NCI-H345 treated with DMSO at 0.1 percent for 48 hours (cell line): Measurements from ENCODE around the gene C7orf25.

Experiments
- DNase-seq: peaks from one replicate; lab custom pipeline; 2025; ENCODE audit not compliant: unreplicated experiment; lab: John Stamatoyannopoulos, UW

The C7orf25 gene

DNA sequence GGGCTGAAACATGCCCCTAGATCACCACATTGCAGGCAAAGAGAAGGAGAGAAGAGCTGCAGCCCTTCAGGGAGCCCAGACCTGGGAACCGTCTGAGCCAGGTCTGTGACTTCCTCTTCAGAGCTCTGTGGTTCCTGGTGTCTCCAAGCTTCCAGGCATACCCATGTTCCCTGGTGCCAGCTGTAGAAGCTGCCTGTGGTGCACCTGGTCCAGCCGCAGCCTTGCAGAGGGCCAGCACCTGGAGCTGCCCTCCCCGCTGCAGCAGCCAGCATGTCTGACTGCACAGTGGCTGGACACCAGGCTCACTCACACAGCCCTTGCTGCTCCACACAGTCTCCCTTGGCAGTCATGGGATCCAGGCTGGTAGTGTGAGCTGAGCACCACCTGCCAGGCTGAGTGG is 33.6 kb downstream of the C7orf25 start:
- DNase-seq, result no peak

DNA sequence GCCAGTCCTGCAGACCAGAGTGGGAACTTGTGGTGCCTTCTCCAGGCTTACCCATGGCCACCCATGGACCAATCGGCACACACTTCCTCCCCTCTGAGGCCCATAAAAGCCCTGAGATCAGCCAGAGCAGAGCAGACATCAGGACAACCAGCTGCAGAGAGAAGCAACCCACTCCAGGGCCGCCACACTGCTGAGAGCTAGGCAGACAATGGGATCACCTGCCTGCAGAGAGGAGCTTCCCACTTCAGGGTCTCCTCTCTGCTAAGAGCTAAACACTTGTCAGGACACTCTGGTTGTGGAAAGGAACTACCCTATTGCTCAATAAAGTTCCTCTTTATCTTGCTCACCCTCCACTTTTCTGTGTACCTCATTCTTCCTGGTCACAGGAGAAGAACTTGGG is 34.0 kb downstream of the C7orf25 start:
- DNase-seq, result peak; percentile 38

DNA sequence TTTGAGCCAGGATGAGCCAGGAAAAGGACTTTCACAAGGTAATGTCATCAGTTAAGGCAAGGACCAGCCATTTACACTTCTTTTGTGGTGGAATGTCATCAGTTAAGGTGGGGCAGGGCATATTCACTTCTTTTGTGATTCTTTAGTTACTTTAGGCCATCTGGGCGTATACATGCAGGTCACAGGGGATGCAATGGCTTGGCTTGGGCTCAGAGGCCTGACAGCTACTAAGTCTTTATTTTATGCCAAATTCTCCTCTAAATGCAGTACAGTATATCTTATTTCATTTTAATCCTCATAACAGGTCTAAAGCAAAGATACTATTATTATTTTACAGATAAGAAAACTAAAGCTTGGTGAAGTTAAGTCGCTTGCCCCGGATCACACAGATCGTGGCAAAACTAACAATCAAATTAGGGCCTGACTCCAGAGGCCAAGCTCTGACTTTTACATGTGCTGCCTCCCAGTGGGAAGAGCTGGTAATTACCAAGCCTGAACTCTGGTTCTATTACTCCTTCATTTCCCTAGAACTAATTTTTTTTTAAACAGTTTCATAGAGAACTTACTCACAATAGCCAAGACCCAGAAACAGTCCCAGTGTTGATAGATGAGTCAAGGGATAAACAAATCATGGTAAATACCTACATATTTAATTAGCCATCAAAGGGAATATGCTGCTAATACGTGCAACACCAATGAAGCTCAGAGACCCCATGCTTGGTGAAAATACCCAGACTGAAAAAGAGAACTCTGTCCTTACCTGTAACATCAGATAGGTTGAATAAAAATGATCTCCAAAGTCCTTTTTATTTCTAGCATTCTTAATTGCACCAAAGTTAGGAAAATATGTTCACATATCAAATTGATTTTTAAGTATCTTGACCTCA is 35.4 kb downstream of the C7orf25 start:
- peak; percentile 5 for DNase-seq

DNA sequence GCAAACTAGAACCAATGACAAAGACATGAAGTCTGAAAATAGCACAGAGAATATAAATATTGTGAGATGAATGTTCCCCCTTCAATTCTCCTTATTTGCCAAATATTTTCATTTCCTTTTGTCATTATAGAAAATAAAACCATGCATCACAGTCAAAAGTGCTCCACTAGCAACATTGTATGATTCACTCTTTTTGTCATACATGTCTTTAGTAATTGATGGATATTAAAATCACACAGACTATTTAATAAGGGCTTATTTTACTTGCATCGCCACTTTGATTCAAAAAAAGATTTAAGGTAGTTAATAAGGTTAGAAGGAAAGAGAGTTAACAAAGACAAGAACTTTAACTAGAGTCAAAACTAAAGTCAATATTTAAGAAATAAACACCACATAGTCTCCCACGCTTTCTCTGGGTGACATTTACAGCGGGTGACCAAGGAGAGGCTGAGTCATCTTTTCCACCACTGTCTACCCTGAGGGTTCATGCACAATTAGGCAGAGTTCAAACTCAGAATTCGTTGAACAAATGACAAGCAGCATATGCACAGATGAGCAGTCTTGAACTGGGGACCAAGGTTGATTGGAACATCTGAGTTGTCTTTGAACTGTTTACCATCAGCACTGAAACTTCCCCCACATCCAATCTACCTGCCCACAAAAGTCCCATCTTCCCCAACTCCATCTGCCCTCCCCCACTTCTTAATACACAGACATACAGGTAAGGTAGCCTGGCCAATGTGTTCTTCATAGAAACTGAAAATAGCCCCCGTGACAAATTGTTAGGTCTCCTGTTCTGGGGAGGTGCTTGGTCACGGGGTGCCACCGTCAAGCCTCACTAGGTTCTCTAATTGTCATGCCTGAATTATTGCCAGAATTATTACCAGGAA is 42.5 kb downstream of the C7orf25 start:
- no peak for DNase-seq

DNA sequence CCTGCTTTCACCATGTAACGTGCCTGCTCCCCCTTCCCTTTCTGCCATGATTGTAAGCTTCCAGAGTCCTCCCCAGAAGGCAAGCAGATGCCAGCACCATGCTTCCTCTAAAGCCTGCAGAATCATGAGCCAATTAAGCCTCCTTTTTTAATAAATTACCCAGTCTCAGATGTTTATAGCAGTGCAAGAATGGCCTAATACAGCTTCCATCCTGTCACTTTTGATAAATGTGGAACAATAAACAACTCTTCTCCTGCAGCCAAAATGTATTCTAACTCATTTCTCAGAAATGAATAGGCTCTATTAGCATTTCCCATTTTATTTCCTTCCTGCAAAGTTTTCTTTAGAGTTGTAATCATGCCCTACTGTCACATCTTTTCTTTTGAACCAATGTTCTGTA is 43.4 kb downstream of the C7orf25 start:
- no peak for DNase-seq
